Endodermal cell (in vitro differentiated cells): ENCODE data around the gene POU2AF1. TPM values are rescaled to one million over a fixed set of nuclear protein-coding genes. Genes with fewer than 3 reads are reported as not detected.

Source experiments
- DNase-seq: peaks from one replicate; pipeline ENCODE4 v3.0.0-alpha.2; 2017
- H3K27ac ChIP-seq: 2 replicates; pipeline ENCODE4 v1.5.1; 2013; ENCODE audit warnings: mild to moderate bottlenecking, low read depth, low read length, moderate library complexity
- H3K27me3 ChIP-seq: 2 replicates; pipeline ENCODE4 v1.6.1; 2013; ENCODE audit warnings: mild to moderate bottlenecking, low read length, moderate library complexity; ENCODE audit not compliant: insufficient read depth, control insufficient read depth, poor library complexity, severe bottlenecking
- H3K36me3 ChIP-seq: 2 replicates; pipeline ENCODE4 v1.7.0; 2013; ENCODE audit warnings: mild to moderate bottlenecking, low read length, moderate library complexity; ENCODE audit not compliant: control insufficient read depth, insufficient read depth
- H3K4me1 ChIP-seq: one replicate; pipeline ENCODE4 v1.7.0; 2013; ENCODE audit warnings: low read length; ENCODE audit not compliant: control insufficient read depth, insufficient read depth
- H3K4me3 ChIP-seq: 2 replicates; pipeline ENCODE4 v1.5.1; 2013; ENCODE audit warnings: mild to moderate bottlenecking, low read length, moderate library complexity
- H3K9ac ChIP-seq: 2 replicates; pipeline ENCODE4 v1.6.1; 2013; ENCODE audit warnings: mild to moderate bottlenecking, low read length, moderate library complexity; ENCODE audit not compliant: poor library complexity, severe bottlenecking; ENCODE audit errors: extremely low read depth
- H3K9me3 ChIP-seq: 2 replicates; pipeline ENCODE4 v1.6.1; 2013; ENCODE audit warnings: mild to moderate bottlenecking, low read length, moderate library complexity; ENCODE audit not compliant: control insufficient read depth
- H3K27ac Mint-ChIP-seq: 2 replicates; pipeline ENCODE4 v1.8.0; 2020; ENCODE audit warnings: mixed read lengths
- H3K27me3 Mint-ChIP-seq: 2 replicates; pipeline ENCODE4 v1.8.0; 2021; ENCODE audit warnings: mild to moderate bottlenecking, mixed read lengths; ENCODE audit not compliant: insufficient read depth
- H3K36me3 Mint-ChIP-seq: 2 replicates; pipeline ENCODE4 v1.8.0; 2020; ENCODE audit warnings: low read depth, mixed read lengths
- H3K4me1 Mint-ChIP-seq: 2 replicates; pipeline ENCODE4 v1.8.0; 2020; ENCODE audit warnings: mixed read lengths
- H3K4me3 Mint-ChIP-seq: 2 replicates; pipeline ENCODE4 v1.8.0; 2020; ENCODE audit warnings: mild to moderate bottlenecking, moderate library complexity, mixed read lengths
- H3K9me3 Mint-ChIP-seq: 2 replicates; pipeline ENCODE4 v1.8.0; 2020; ENCODE audit warnings: mild to moderate bottlenecking, mixed read lengths
- CTCF ChIP-seq: fragments of 200-600 bp; sonication (generic); conservative IDR thresholded peaks from 2 replicates; pipeline ENCODE4 v1.5.0; 2021; ENCODE audit warnings: antibody characterized with exemption, mild to moderate bottlenecking
- WGBS, 2 experiments: methylation state at CpG; one replicate each; pipeline versions ENCODE4 v1.1.5 to v1.1.7; 2013; ENCODE audit warnings: missing lambda C conversion rate in 2 of 2, mixed read lengths in 1 of 2; ENCODE audit not compliant: insufficient coverage in 1 of 2, insufficient read length in 1 of 2; 5-methylcytosine and 5-hydroxymethylcytosine counted together
- total RNA-seq, 2 donors: library from RNA; stranded (reverse); fragmentation: NEBNext Ultra II Directional in 1 of 2; extraction: Animal tissue kit (Norgen Biotek cat#: 25700) in 1 of 2; gene quantifications; 2 replicates in 1 of 2; 3 replicates in 1 of 2; pipeline ENCODE4 v1.2.1, GENCODE V29; 2021

Gene POU2AF1
- total RNA-seq, 2 donors from 2014 or later, result 0.46 to 0.77 TPM

GRCh38 chr11:111312076-111312475 is 67.0 kb downstream of the POU2AF1 start:
- Mint-ChIP-seq H3K27me3 (peaks cover 57% of the 10 kb centered on the region), H3K27ac (no peak overlapping the region), H3K9me3 (peaks cover 10% of the 10 kb centered on the region), H3K4me3 (no peak overlapping the region), H3K36me3 (no peaks in the 10 kb centered on the region), H3K4me1 (peaks cover 25% of the 10 kb centered on the region)
- WGBS, 2 experiments, result 60 to 96% methylated on average over 1 of the region's 1 CpG
- Histone ChIP-seq H3K27me3 (peaks cover 26% of the 10 kb centered on the region), H3K9me3 (no peaks in the 10 kb centered on the region), H3K9ac (no peak overlapping the region), H3K36me3 (no peaks in the 10 kb centered on the region), H3K4me3 (no peak overlapping the region), H3K4me1 (peaks cover 6% of the 10 kb centered on the region), H3K27ac (no peak overlapping the region)
- no peak for DNase-seq
- TF ChIP-seq CTCF, result no peak

GRCh38 chr11:111310723-111311122 is 68.4 kb downstream of the POU2AF1 start:
- no peak overlapping the region for H3K27ac Mint-ChIP-seq
- 85 to 86% methylated on average over 4 to 6 of the region's 6 CpGs for WGBS, 2 experiments

GRCh38 chr11:111310088-111310487 is 69.0 kb downstream of the POU2AF1 start:
- WGBS, 2 experiments, result 74 to 81% methylated on average over 3 of the region's 3 CpGs
- no peak overlapping the region for H3K27ac ChIP-seq
- Mint-ChIP-seq H3K9me3 (peaks cover 4% of the 10 kb centered on the region), H3K27me3 (peaks cover 60% of the 10 kb centered on the region), H3K36me3 (no peaks in the 10 kb centered on the region), H3K27ac (no peak overlapping the region), H3K4me3 (no peak overlapping the region), H3K4me1 (peaks cover 25% of the 10 kb centered on the region)
- H3K36me3 ChIP-seq, result no peaks in the 10 kb centered on the region
- H3K4me3 ChIP-seq, result no peak overlapping the region
- TF ChIP-seq CTCF, result no peak
- no peaks in the 10 kb centered on the region for H3K9me3 ChIP-seq
- peaks cover 46% of the 10 kb centered on the region for H3K27me3 ChIP-seq
- H3K9ac ChIP-seq, result no peak overlapping the region
- peaks cover 6% of the 10 kb centered on the region for H3K4me1 ChIP-seq
- DNase-seq, result no peak

More at GRCh38 chr11:111310723-111311122, 68.4 kb downstream of the POU2AF1 start:
- H3K4me1 ChIP-seq, result peaks cover 6% of the 10 kb centered on the region
- H3K36me3 Mint-ChIP-seq, result no peaks in the 10 kb centered on the region
- peaks cover 60% of the 10 kb centered on the region for H3K27me3 Mint-ChIP-seq
- H3K9me3 Mint-ChIP-seq, result peaks cover 7% of the 10 kb centered on the region
- peaks cover 25% of the 10 kb centered on the region for H3K4me1 Mint-ChIP-seq
- H3K36me3 ChIP-seq, result no peaks in the 10 kb centered on the region
- no peak overlapping the region for H3K4me3 ChIP-seq
- no peak for DNase-seq
- no peaks in the 10 kb centered on the region for H3K9me3 ChIP-seq
- TF ChIP-seq CTCF, result no peak
- H3K27me3 ChIP-seq, result peaks cover 39% of the 10 kb centered on the region
- no peak overlapping the region for H3K27ac ChIP-seq
- no peak overlapping the region for H3K4me3 Mint-ChIP-seq
- H3K9ac ChIP-seq, result no peak overlapping the region
